SK-N-SH (cell line): ENCODE measurements around the gene ATP5PD.

ENCODE experiments used
- ELF1 ChIP-seq: IDR thresholded peaks from 2 replicates; pipeline ENCODE4 v1.4.0; 2012
- EP300 ChIP-seq, 2 experiments: IDR thresholded peaks; 2 replicates each; pipeline versions ENCODE4 v1.4.0 to v1.6.1; 2012; ENCODE audit warnings: borderline replicate concordance in 1 of 2, low read depth in 1 of 2, low read length in 1 of 2
- MEF2A ChIP-seq: IDR thresholded peaks from 2 replicates; pipeline ENCODE4 v1.4.0; 2012; ENCODE audit warnings: low read depth, borderline replicate concordance
- MXI1 ChIP-seq: IDR thresholded peaks from 2 replicates; pipeline ENCODE4 v1.6.1; 2012; ENCODE audit warnings: mild to moderate bottlenecking, low read depth, low read length, improper control_type of control experiment
- NRF1 ChIP-seq: IDR thresholded peaks from 2 replicates; pipeline ENCODE4 v1.6.1; 2012; ENCODE audit warnings: low read depth, mild to moderate bottlenecking, low read length
- POLR2AphosphoS5 ChIP-seq: IDR thresholded peaks from 2 replicates; pipeline ENCODE4 v1.6.1; 2012; ENCODE audit warnings: low read depth, low read length
- RAD21 ChIP-seq: IDR thresholded peaks from 2 replicates; pipeline ENCODE4 v1.6.1; 2012; ENCODE audit warnings: mild to moderate bottlenecking, low read length
- RCOR1 ChIP-seq: fragments of 150-350 bp; IDR thresholded peaks from 2 replicates; pipeline ENCODE4 v1.6.1; 2017; ENCODE audit warnings: antibody characterized with exemption, low read length
- REST ChIP-seq: IDR thresholded peaks from 2 replicates; pipeline ENCODE4 v1.6.1; 2012; ENCODE audit warnings: mild to moderate bottlenecking, low read depth, low read length, moderate library complexity
- SMC3 ChIP-seq: IDR thresholded peaks from 2 replicates; pipeline ENCODE4 v1.6.1; 2012; ENCODE audit warnings: low read depth, low read length, improper control_type of control experiment
- TCF12 ChIP-seq: IDR thresholded peaks from 2 replicates; pipeline ENCODE4 v1.4.0; 2012
- ZBTB33 ChIP-seq: IDR thresholded peaks from 2 replicates; pipeline ENCODE4 v1.4.0; 2012; ENCODE audit warnings: low read depth, borderline replicate concordance
- TF ChIP-seq, protein P1 (sequence below): fragments of 200-600 bp; sonication (generic); IDR thresholded peaks from 2 replicates; pipeline ENCODE4 v1.6.1; 2017; ENCODE audit warnings: antibody characterized with exemption, mild to moderate bottlenecking, moderate library complexity
- TF ChIP-seq, protein P2 (sequence below): IDR thresholded peaks from 2 replicates; pipeline ENCODE4 v1.4.0; 2012; ENCODE audit warnings: low read depth, borderline replicate concordance

DNA sequence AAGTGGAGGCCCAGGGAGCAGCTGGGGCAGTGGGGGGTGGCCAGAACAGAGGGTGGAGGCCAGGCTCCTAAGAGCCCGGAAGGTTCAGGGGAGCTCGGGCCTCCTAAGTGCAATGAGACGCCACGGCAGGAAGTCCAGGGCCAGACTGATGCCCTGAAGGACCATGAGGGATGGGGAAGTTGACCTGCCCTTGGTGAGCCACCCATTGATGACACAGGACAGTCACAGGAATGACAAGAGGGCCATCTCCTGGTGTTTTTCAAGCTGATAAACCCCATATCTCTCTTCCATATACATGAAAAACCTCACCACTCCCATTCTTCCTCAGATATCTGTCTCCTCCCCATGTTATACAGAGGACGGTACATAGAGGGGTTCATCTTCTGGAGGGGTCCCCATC lies 40.1 kb downstream of the ATP5PD start:
- TF ChIP-seq EP300 (IDR thresholded peaks at IDR 0.05; ENCODE audit: borderline replicate concordance in 1 of 2, low read depth in 1 of 2, low read length in 1 of 2) = no peak
- no peak for TF ChIP-seq RCOR1
- TF ChIP-seq, protein P1, sequence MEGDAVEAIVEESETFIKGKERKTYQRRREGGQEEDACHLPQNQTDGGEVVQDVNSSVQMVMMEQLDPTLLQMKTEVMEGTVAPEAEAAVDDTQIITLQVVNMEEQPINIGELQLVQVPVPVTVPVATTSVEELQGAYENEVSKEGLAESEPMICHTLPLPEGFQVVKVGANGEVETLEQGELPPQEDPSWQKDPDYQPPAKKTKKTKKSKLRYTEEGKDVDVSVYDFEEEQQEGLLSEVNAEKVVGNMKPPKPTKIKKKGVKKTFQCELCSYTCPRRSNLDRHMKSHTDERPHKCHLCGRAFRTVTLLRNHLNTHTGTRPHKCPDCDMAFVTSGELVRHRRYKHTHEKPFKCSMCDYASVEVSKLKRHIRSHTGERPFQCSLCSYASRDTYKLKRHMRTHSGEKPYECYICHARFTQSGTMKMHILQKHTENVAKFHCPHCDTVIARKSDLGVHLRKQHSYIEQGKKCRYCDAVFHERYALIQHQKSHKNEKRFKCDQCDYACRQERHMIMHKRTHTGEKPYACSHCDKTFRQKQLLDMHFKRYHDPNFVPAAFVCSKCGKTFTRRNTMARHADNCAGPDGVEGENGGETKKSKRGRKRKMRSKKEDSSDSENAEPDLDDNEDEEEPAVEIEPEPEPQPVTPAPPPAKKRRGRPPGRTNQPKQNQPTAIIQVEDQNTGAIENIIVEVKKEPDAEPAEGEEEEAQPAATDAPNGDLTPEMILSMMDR = no peak
- TF ChIP-seq TCF12 = no peak
- peak; percentile 60 for TF ChIP-seq RAD21
- TF ChIP-seq MXI1 = no peak
- no peak for TF ChIP-seq ZBTB33
- TF ChIP-seq ELF1 = no peak
- TF ChIP-seq, protein P2, sequence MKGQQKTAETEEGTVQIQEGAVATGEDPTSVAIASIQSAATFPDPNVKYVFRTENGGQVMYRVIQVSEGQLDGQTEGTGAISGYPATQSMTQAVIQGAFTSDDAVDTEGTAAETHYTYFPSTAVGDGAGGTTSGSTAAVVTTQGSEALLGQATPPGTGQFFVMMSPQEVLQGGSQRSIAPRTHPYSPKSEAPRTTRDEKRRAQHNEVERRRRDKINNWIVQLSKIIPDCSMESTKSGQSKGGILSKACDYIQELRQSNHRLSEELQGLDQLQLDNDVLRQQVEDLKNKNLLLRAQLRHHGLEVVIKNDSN = no peak
- TF ChIP-seq REST = no peak
- TF ChIP-seq NRF1 = no peak
- TF ChIP-seq MEF2A = no peak
- peak; percentile 29; the same call in 1 of the 2 replicates for TF ChIP-seq SMC3
- no peak for TF ChIP-seq POLR2AphosphoS5
